Bronchial epithelial cell (primary cell): ENCODE measurements around the gene CD40LG. TPM values are rescaled to one million over a fixed set of nuclear protein-coding genes. Genes with fewer than 3 reads are reported as not detected.

Source experiments
- DNase-seq: peaks from one replicate; pipeline ENCODE4 v3.0.0-alpha.2; 2010; ENCODE audit warnings: low read depth
- FAIRE-seq: peaks from 2 replicates; lab custom pipeline; 2011; peaks lifted over from hg19 to GRCh38; lab: Jason Lieb, UNC
- H3K27me3 ChIP-seq: 2 replicates; pipeline ENCODE4 v1.5.1; 2011; ENCODE audit warnings: low read length; ENCODE audit not compliant: control insufficient read depth, insufficient read depth
- H3K36me3 ChIP-seq: 2 replicates; pipeline ENCODE4 v1.5.1; 2011; ENCODE audit warnings: low read length; ENCODE audit not compliant: control insufficient read depth, insufficient read depth
- H3K4me3 ChIP-seq: 2 replicates; pipeline ENCODE4 v1.5.1; 2011; ENCODE audit warnings: mild to moderate bottlenecking, low read depth, low read length, control low read depth
- CTCF ChIP-seq: IDR thresholded peaks from 2 replicates; pipeline ENCODE4 v1.5.1; 2011; ENCODE audit warnings: mild to moderate bottlenecking, moderate library complexity, low read length, control low read depth, inconsistent platforms; ENCODE audit not compliant: insufficient read depth, severe bottlenecking
- total RNA-seq: library from RNA; depleted of rRNA; stranded (reverse); fragments of >200 nt; gene quantifications from 2 replicates; pipeline ENCODE4 v1.2.1, GENCODE V29; 2014

The CD40LG gene
- total RNA-seq, 1 donor from 2014 or later = not detected

GRCh38 chrX:136616987-136617685, 30.8 kb upstream of the CD40LG start:
- no peaks in the 10 kb centered on the region for H3K27me3 ChIP-seq
- H3K4me3 ChIP-seq = no peak overlapping the region
- DNase-seq (no peak), FAIRE-seq (no peak)
- no peak for TF ChIP-seq CTCF
- H3K36me3 ChIP-seq = no peaks in the 10 kb centered on the region

GRCh38 chrX:136619899-136620505, 28.0 kb upstream of the CD40LG start:
- no peak for FAIRE-seq

GRCh38 chrX:136620780-136621179, 27.2 kb upstream of the CD40LG start:
- Histone ChIP-seq H3K27me3 (no peaks in the 10 kb centered on the region), H3K36me3 (no peaks in the 10 kb centered on the region), H3K4me3 (no peak overlapping the region)
- no peak for FAIRE-seq
- no peak for TF ChIP-seq CTCF
- DNase-seq = no peak

More at GRCh38 chrX:136619899-136620505, 28.0 kb upstream of the CD40LG start:
- Histone ChIP-seq H3K27me3 (no peaks in the 10 kb centered on the region), H3K4me3 (no peak overlapping the region), H3K36me3 (no peaks in the 10 kb centered on the region)
- TF ChIP-seq CTCF = no peak
- no peak for DNase-seq

GRCh38 chrX:136622568-136622967, 25.4 kb upstream of the CD40LG start:
- no peak for TF ChIP-seq CTCF
- no peaks in the 10 kb centered on the region for H3K27me3 ChIP-seq
- no peaks in the 10 kb centered on the region for H3K36me3 ChIP-seq
- DNase-seq (no peak), FAIRE-seq (no peak)
- no peak overlapping the region for H3K4me3 ChIP-seq

- FAIRE-seq (no peak), DNase-seq (no peak)
- H3K36me3 ChIP-seq = no peaks in the 10 kb centered on the region
- no peaks in the 10 kb centered on the region for H3K27me3 ChIP-seq
- H3K4me3 ChIP-seq = no peak overlapping the region
- TF ChIP-seq CTCF = no peak
Observed at GRCh38 chrX:136623396-136623795, 24.6 kb upstream of the CD40LG start.
